ENCODE results near the gene ZPBP.

Gene ZPBP

DNA sequence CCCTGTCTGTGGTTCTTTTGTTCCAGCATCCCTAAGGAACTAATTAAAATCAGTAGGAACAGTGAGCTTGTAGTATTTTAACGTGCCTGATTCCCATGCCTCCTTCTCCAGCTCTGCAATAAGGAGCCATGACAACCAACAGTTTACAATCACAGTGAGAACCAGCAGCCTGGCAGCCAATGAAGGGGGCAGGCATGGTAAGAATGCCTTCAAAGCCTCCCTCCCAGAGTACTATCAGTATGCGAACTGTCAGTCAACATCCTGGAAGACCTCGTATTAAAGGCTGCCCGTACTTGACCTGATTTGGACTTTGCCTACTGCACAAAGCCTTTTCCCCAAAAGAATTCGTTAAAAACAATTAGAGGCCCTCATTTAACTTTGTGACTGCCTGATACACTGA is 7.7 kb downstream of the ZPBP start:
- TF ChIP-seq, protein P1, sequence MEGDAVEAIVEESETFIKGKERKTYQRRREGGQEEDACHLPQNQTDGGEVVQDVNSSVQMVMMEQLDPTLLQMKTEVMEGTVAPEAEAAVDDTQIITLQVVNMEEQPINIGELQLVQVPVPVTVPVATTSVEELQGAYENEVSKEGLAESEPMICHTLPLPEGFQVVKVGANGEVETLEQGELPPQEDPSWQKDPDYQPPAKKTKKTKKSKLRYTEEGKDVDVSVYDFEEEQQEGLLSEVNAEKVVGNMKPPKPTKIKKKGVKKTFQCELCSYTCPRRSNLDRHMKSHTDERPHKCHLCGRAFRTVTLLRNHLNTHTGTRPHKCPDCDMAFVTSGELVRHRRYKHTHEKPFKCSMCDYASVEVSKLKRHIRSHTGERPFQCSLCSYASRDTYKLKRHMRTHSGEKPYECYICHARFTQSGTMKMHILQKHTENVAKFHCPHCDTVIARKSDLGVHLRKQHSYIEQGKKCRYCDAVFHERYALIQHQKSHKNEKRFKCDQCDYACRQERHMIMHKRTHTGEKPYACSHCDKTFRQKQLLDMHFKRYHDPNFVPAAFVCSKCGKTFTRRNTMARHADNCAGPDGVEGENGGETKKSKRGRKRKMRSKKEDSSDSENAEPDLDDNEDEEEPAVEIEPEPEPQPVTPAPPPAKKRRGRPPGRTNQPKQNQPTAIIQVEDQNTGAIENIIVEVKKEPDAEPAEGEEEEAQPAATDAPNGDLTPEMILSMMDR (IDR thresholded peaks at IDR 0.05; ENCODE audit: extremely low read depth, missing control alignments) = no peak
- no peak for DNase-seq (ENCODE audit: low spot score)

DNA sequence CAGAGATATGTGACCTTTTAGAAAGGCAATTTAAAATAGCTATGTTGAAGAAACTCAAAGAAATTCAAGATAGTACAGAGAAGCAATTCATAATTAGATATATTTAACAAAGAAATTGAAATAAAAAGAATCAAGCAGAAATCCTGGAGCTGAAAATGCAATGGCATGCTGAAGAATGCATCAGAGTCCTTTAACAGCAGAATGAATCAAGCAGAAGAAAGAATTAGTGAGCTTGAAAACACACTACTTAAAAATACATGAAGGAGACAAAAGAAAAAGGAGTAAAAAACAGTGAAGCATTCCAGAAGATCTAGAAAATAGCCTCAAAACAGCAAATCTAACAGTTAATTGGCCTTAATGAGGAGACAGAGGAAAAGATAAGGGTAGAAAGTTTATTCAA is 20.0 kb downstream of the ZPBP start:
- TF ChIP-seq, protein P1 (IDR thresholded peaks at IDR 0.05; ENCODE audit: extremely low read depth, missing control alignments) = no peak
- DNase-seq (ENCODE audit: low spot score) = no peak

DNA sequence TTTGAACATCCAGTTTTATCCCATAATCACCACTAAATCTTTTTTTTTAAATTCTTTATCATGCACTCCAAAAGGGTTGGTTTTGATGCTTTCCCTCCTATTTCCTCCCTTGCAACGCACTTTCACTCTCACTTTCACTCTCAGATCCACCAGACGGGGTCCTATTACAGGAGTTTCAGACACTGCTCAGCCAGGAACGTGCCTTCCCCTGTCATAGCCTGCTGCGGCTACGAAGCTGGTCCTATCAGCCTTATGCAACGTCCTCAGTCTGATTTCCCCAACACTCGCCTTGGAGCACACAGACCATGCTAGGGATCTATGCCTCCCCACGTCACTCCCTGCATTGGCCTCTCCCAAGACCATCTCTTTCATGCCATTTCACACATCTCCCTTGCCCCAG is 23.4 kb downstream of the ZPBP start:
- DNase-seq (ENCODE audit: low spot score) = peak; percentile 32
- TF ChIP-seq, protein P1 (IDR thresholded peaks at IDR 0.05; ENCODE audit: extremely low read depth, missing control alignments) = no peak

DNA sequence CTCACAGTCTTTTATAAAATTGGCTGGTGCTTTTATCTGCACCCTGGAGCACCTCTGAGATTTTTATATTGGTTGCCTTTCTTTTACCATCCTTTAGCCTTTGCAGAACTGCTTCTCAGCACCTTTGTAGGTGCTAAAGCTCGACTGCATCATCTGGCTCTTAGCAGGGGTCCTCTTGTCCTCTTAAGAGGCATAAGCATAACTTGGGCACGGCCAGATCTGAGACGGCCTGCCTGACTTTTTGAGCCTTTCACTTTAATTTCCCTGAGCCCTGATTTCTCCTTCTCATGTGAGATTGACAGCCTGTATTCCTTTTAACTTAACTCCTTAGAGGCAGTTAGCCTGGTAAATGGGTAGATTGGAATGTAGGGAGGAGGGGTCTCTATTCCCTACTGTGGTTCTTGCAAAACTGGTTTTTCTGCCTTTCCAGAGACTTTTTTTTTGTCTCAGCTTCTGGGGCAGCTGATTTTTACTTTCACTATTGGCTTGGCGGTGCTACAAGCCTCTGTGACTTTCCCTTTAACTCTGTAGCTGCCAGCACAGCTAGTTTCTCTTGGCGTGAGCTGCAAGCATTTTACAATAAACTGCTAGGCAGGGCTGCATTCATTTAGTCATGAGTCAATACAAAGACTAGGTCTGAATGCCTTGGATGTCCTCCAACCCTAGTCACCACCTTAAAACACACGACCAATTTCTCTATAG is 24.0 kb downstream of the ZPBP start:
- peak; percentile 13 for DNase-seq (ENCODE audit: low spot score)

DNA sequence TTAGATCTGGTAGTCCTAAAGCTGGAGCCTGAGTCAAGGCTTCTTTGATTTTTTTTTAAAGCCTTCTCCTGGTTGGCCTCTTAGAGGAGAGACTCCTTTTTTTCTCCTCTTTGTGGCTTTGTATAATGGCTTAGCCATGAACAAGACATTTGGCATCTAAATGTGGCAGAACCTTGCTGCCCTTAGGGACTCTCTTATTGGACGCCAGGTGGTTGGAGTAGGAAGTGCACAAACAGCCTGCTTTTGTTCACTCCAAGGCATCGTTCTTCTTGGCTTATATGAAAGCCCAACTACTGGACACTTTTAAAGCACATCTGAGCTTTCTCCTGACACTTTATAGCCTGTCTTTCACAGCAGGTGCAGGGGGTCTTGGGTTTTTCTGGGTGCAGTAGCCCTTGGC is 25.0 kb downstream of the ZPBP start:
- TF ChIP-seq, protein P1 (IDR thresholded peaks at IDR 0.05; ENCODE audit: extremely low read depth, missing control alignments) = no peak
- DNase-seq (ENCODE audit: low spot score) = no peak

More for the DNA sequence above, 24.0 kb downstream of the ZPBP start:
- TF ChIP-seq, protein P1 (IDR thresholded peaks at IDR 0.05; ENCODE audit: extremely low read depth, missing control alignments) = no peak

DNA sequence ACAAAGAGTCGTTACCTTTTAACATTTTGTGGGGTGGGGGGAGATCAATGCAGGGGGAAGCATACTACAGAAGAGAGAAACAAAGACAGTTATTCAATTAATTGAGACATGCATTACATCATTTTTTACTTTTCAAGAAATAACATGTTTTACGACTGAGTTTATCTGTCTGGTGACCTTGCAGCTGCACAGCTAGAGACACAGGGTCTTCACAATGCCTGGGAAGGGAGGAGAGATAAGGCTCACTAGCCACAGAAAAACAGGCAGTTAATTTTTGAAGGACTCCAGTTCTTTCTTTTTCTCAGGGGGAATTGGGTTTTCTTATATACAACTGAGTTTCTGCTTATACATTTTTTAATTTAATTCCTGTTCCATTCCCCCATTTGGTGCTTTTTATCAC is 30.1 kb downstream of the ZPBP start:
- DNase-seq (ENCODE audit: low spot score) = no peak
- TF ChIP-seq, protein P1 (IDR thresholded peaks at IDR 0.05; ENCODE audit: extremely low read depth, missing control alignments) = no peak

DNA sequence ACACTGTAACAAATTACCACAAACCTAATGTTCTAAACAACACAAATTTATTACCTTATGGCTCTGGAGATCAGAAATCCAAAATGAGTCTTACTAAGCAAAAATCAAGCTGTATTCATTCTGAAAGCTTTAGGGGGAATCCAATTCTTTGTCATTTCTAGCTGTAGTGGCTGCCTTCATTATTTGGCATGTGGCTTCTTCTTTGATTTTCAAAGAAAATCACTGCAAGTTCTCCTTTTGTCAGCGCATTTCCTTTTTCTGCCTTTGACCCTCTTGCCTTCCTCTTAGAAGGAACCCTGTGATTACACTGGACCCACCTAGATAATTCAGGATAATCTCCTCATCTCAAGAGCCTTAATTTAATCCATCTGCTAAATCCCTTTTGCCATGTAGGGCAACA is 36.9 kb downstream of the ZPBP start:
- TF ChIP-seq, protein P1 (IDR thresholded peaks at IDR 0.05; ENCODE audit: extremely low read depth, missing control alignments) = no peak
- no peak for DNase-seq (ENCODE audit: low spot score)

All from GM20000 (cell line).